ENCODE data around the gene CYTH2.
A peak's percentile ranks its signal among the peaks of the same experiment; 100 is the strongest.
"Not testable (repeated sequence)": the region's sequence is repeated elsewhere in the genome, so short reads cannot be mapped to it uniquely, and the experiment has no call there.

CYTH2 gene

DNA sequence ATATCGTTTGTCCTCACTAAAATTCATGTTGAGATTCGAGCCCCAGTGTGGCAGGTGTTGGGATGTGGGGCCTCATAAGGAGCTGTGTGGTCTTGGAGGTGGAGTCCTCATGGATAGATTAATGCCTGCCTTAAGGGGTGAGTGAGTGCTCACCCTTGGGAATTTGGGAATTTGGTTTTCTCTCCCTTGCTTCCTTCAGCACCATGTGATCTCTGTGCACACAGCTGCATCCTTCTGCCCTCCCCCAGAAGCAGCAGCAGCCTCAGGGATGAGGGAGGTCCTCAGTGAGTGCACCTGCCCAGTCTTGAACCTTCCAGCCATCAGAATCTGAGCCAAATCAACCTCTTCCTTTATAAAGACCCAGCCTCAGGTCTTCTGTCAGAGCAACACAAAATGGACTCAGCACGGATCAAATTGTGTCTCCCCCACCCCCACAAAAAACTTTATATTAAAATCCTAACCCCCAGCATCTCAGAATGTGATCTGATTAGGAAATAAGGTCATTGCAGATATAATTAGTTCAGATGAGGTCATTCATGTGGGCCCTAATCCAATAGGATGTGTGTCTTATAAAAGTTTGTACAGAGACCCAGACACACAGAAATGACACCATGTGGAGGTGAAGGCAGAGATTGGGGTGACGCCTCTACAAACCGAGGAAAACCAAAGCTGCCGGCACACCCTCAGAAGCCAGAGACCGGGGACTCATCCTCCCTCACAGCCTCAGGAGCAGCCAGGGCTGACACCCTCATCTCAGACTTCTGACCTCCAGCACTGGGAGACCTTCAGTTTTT is 12.9 kb downstream of the CYTH2 start:
- Histone ChIP-seq H3K27me3 (no peaks in the 10 kb centered on the region), H3K36me3 (peaks cover 27% of the 10 kb centered on the region), H3K4me3 (no peak overlapping the region), H3K4me2 (peak overlapping the region; percentile 97), H3K9ac (peak overlapping the region; percentile 81; the same call in 1 of the 2 replicates), H3K9me3 (no peaks in the 10 kb centered on the region), H4K20me1 (0 out of 2 replicates have a peak, but pooled peaks cover 6% of the 10 kb centered on the region), H3K4me1 (peaks cover 37% of the 10 kb centered on the region), H3K27ac (peak overlapping the region; percentile 81)
- TF ChIP-seq Cebpa-rat (IDR thresholded peaks at IDR 0.05): no peak

DNA sequence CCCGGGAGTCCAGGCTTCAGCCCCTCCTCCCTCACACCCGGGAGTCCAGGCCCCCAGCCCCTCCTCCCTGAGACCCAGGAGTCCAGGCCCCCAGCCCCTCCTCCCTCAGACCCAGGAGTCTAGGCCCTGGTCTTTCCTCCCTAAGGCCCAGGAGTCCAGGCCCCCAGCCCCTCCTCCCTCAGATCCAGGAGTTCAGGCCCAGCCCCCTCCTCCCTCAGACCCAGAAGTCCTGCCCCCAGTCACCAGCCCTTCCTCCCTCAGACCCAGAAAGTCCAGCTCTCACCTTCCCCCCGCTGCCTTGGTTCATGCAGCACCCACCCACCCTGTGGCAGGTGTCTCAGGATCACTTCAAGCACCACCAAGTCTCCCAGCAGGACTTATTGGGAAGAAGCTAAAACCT is 14.1 kb downstream of the CYTH2 start:
- no peak for TF ChIP-seq Cebpa-rat (IDR thresholded peaks at IDR 0.05)
- H3K9me3 ChIP-seq: no peaks in the 10 kb centered on the region
- H4K20me1 ChIP-seq: 0 out of 2 replicates have a peak, but pooled peaks cover 6% of the 10 kb centered on the region
- peaks cover 37% of the 10 kb centered on the region for H3K4me1 ChIP-seq
- no peak overlapping the region for H3K4me3 ChIP-seq
- H3K4me2 ChIP-seq: no peak overlapping the region
- H3K9ac ChIP-seq: no peak overlapping the region
- no peaks in the 10 kb centered on the region for H3K27me3 ChIP-seq
- H3K36me3 ChIP-seq: peaks cover 15% of the 10 kb centered on the region
- no peak overlapping the region; the same call in 1 of the 2 replicates for H3K27ac ChIP-seq

DNA sequence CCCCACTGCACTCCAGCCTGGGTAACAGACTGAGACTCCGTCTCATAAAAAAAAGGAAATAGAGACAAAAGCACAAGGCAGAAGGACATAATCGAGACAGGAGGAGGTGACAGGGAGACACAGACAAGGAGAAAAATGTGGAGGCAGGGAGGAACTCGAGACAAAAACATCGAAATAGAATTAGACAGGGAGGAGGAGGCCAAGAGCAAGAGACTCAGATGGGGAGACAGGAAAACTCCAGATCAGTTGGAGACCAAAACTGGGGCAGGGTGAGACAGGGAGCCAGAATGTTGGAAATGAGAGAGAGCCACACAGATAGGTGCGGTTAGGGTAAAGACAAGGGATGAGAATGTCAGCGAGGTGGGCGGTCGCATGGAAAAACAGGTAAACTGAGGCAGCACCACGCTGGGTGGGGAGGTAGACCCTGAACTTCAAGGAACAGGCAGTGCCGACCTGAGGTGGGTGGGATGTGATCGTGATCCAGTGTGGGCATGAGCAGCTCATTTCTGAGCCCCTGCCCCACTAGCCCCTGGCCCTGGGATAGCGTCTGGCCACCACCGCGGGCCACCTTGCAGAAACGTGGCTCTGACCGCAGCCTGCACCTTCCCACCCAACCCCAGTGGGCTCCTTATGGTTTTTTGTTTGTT is 15.2 kb downstream of the CYTH2 start:
- Histone ChIP-seq H3K9me3 (no peaks in the 10 kb centered on the region), H3K9ac (no peak overlapping the region), H3K4me2 (no peak overlapping the region), H4K20me1 (0 out of 2 replicates have a peak, but pooled peaks cover 2% of the 10 kb centered on the region), H3K36me3 (peaks cover 4% of the 10 kb centered on the region), H3K27ac (no peak overlapping the region), H3K4me1 (peaks cover 42% of the 10 kb centered on the region), H3K4me3 (no peak overlapping the region), H3K27me3 (no peaks in the 10 kb centered on the region)
- no peak for TF ChIP-seq Cebpa-rat (IDR thresholded peaks at IDR 0.05)

DNA sequence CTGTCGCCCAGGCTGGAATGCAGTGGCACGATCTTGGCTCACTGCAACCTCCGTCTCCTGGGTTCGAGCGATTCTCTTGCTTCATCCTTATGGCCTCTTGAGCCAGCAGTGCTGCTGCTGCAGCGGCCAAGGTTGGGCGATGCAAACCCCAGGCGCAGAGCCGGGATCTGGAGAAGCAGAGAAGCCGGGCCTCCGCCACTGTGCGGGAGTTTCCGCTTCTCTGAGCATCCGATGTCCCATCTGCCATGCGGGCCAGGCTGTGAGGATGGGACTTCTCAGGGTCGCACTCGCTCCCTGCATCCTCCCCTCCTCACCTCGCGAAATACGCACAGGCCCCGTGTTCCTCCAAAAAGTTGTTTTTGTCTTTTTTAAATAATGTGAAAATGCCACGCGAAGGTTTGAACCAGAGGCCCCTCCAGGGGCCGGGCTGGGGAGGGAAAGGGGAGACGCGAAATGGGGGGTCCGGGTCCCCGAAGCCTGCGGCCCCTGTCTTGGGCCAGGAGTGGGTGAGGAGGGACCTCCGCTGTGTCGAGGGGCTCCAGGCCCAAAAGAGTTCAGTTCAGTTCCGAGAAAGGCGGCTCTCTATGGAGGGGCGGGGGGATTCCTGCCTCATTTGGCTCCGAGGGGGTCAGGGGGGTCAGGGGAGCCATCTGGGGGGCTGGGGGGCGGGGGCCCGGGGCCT is 15.9 kb downstream of the CYTH2 start:
- H3K27ac ChIP-seq: no peak overlapping the region
- no peaks in the 10 kb centered on the region for H3K27me3 ChIP-seq
- H3K9ac ChIP-seq: no peak overlapping the region
- no peaks in the 10 kb centered on the region for H3K9me3 ChIP-seq
- H3K36me3 ChIP-seq: no peaks in the 10 kb centered on the region; the same call in 1 of the 2 replicates
- H4K20me1 ChIP-seq: no peaks in the 10 kb centered on the region
- H3K4me3 ChIP-seq: no peak overlapping the region
- H3K4me1 ChIP-seq: peaks cover 47% of the 10 kb centered on the region
- no peak for TF ChIP-seq Cebpa-rat (IDR thresholded peaks at IDR 0.05)
- H3K4me2 ChIP-seq: no peak overlapping the region

DNA sequence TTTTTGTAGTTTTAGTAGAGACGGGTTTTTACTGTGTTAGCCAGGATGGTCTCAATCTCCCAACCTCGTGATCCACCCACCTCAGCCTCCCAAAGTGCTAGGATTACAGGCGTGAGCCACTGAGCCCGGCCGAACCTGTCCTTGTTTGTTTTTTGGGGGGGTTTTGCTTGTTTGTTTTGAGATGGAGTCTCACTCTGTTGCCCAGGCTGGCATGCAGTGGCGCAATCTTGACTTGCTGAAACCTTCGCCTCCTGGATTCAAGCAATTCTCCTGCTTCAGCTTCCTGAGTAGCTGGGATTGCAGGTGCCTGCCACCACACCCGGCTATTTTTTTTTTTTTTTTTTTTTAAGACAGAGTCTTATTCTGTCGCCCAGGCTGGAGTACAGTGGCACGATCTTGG is 17.5 kb downstream of the CYTH2 start:
- H3K4me1 ChIP-seq: peaks cover 44% of the 10 kb centered on the region
- not testable (repeated sequence) for H3K4me2 ChIP-seq, H3K27ac ChIP-seq, H3K27me3 ChIP-seq, H3K9ac ChIP-seq, H3K36me3 ChIP-seq, H3K9me3 ChIP-seq, H4K20me1 ChIP-seq, H3K4me3 ChIP-seq

DNA sequence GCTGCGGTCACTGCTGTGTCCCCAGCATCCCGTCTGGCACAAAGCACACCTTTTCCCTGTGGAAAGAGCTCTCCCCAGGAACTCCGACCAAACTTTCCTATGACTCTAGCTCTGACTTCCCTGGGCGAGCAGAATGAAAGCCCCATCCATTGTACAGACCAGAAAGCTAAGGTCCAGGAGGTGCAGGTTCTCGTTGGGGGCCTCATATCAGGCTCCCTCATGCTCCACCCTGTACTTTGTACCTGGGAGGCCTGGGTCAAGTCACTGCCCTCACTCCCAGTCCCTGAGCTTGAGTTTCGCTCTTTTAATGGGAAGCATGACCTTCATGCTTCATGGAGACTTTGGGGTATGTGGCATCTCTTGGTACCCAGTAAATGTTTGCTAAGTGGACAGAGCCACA is 18.4 kb downstream of the CYTH2 start:
- H3K27ac ChIP-seq: no peak overlapping the region
- H3K9ac ChIP-seq: 0 out of 2 replicates have a peak overlapping the region, but pooled peaks have one; percentile 4
- H3K27me3 ChIP-seq: no peaks in the 10 kb centered on the region
- H4K20me1 ChIP-seq: no peaks in the 10 kb centered on the region
- no peaks in the 10 kb centered on the region for H3K9me3 ChIP-seq
- H3K4me3 ChIP-seq: no peak overlapping the region
- H3K4me2 ChIP-seq: no peak overlapping the region
- no peak for TF ChIP-seq Cebpa-rat (IDR thresholded peaks at IDR 0.05)
- peaks cover 44% of the 10 kb centered on the region for H3K4me1 ChIP-seq
- H3K36me3 ChIP-seq: no peaks in the 10 kb centered on the region; the same call in 1 of the 2 replicates

DNA sequence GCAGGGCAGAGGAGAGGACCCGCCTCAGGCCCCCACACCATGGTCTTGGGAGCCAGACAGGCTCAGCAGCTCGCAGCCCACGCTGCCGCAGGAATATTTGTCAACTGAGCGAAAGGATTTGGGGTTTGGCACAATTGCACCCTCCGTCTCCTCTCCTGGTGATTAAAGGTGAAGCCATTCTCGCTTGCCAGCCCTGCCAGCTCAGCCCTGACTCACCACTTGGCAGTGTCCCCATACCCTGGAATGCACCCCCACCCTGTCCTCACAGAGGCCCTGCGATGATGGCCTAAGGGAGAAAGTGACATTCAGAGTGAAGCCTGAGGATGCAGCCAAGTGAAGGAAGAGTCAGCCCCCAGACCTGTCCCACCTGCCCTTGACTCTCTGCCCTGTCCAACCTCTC is 18.8 kb downstream of the CYTH2 start:
- Histone ChIP-seq H4K20me1 (no peaks in the 10 kb centered on the region), H3K9ac (0 out of 2 replicates have a peak overlapping the region, but pooled peaks have one; percentile 4), H3K4me3 (no peak overlapping the region), H3K9me3 (no peaks in the 10 kb centered on the region), H3K4me2 (no peak overlapping the region), H3K4me1 (peaks cover 43% of the 10 kb centered on the region), H3K27me3 (no peaks in the 10 kb centered on the region), H3K27ac (no peak overlapping the region), H3K36me3 (no peaks in the 10 kb centered on the region; the same call in 1 of the 2 replicates)
- no peak for TF ChIP-seq Cebpa-rat (IDR thresholded peaks at IDR 0.05)

DNA sequence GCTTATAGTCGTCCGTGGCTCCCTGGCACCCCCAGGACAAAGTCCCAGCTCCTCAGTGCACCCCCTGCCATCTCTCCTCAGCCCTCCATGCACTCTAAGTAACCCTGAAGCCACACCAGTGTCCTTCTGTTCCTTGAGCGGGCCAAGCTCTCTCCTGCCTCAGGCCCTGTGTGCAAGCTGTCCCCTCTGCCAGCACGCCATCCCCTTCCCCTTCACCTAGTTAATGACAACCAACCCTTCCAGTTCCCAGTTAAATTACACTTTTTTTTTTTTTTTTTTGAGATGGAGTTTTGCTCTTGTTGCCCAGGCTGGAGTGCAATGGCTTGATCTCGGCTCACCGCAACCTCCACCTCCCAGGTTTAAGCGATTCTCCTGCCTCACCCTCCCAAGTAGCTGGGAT is 19.3 kb downstream of the CYTH2 start:
- not testable (repeated sequence) for H3K27me3 ChIP-seq, H3K36me3 ChIP-seq, H4K20me1 ChIP-seq, H3K4me2 ChIP-seq, H3K9ac ChIP-seq, H3K9me3 ChIP-seq, H3K27ac ChIP-seq, H3K4me3 ChIP-seq
- peaks cover 39% of the 10 kb centered on the region for H3K4me1 ChIP-seq

DNA sequence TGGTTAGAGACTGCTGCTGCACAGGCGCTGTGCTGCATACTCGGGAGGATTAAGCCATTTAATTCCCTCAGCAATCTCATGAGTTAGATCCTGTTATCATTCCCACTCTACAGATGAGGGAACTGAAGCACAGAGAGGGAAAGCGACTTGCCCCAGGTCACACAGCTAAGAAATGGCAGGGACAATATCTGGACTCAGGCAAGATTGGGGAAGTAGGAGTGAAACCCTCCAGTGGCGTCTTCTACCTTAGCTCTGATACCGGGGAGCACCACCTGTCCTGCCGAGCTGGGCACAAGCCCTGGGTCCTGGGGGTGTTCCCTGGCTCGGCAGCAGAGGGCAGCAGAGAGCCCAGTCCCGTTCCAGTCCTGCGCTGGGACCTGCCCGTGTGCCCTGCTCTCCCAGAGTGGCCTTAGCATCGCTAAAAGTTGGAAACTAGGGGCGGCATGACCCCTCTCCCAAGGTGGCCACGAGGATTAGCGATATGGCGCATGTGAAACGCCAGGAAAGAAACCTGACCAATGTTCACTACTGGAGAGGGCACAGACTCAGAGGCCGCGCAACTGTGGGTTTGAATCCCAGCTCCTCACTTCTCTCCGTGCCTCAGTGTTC is 20.5 kb downstream of the CYTH2 start:
- Histone ChIP-seq H3K4me3 (peak overlapping the region; percentile 64; the same call in 1 of the 2 replicates), H3K27ac (peak overlapping the region; percentile 76), H3K27me3 (peaks cover 13% of the 10 kb centered on the region), H3K9ac (peak overlapping the region; percentile 64; the same call in 1 of the 2 replicates), H4K20me1 (0 out of 2 replicates have a peak, but pooled peaks cover 9% of the 10 kb centered on the region), H3K9me3 (no peaks in the 10 kb centered on the region), H3K36me3 (no peaks in the 10 kb centered on the region; the same call in 1 of the 2 replicates), H3K4me2 (peak overlapping the region; percentile 94), H3K4me1 (peaks cover 47% of the 10 kb centered on the region)
- TF ChIP-seq Cebpa-rat (IDR thresholded peaks at IDR 0.05): no peak

Measured in BLaER1 (cell line).